Lung (tissue), 12 donors: ENCODE results near the gene GLOD4. TPM values are rescaled to one million over a fixed set of nuclear protein-coding genes. Genes with fewer than 3 reads are reported as not detected.
A peak's percentile ranks its signal among the peaks of the same experiment; 100 is the strongest.

Experiments
- ATAC-seq: fragments of 200-7000 bp; cut with Tn5 transposase; one replicate; pipeline ENCODE4 v1.9.1; 2020; ENCODE audit warnings: moderate number of reproducible peaks; ENCODE audit not compliant: insufficient read depth, low FRiP score
- DNase-seq, 3 donors: peaks; one replicate each; pipeline ENCODE4 v3.0.0-alpha.2; 2013 to 2017
- H3K27ac ChIP-seq, 2 donors: one replicate each; pipeline ENCODE4 v1.5.1; 2013; ENCODE audit warnings: mild to moderate bottlenecking in 2 of 2, moderate library complexity in 2 of 2, control low read depth in 1 of 2, inconsistent platforms in 1 of 2, low read depth in 1 of 2, low read length in 1 of 2
- H3K27me3 ChIP-seq, 3 donors: one replicate each; pipeline ENCODE4 v1.5.1; 2013; ENCODE audit warnings: low read length in 2 of 3; ENCODE audit not compliant: control insufficient read depth in 3 of 3, insufficient read depth in 3 of 3
- H3K36me3 ChIP-seq, 4 donors: one replicate each; pipeline ENCODE4 v1.5.1; 2013; ENCODE audit warnings: low read length in 4 of 4, mild to moderate bottlenecking in 1 of 4, moderate library complexity in 1 of 4; ENCODE audit not compliant: control insufficient read depth in 4 of 4, insufficient read depth in 4 of 4
- H3K4me1 ChIP-seq, 5 donors: one replicate each; pipeline ENCODE4 v1.5.1; 2013; ENCODE audit warnings: low read length in 5 of 5, mild to moderate bottlenecking in 2 of 5, moderate library complexity in 1 of 5; ENCODE audit not compliant: control insufficient read depth in 5 of 5, insufficient read depth in 5 of 5
- H3K4me3 ChIP-seq: one replicate; pipeline ENCODE4 v1.5.1; 2013; ENCODE audit warnings: mild to moderate bottlenecking, control low read depth, moderate library complexity
- H3K9ac ChIP-seq, 2 donors: one replicate each; pipeline ENCODE4 v1.5.1; 2013; ENCODE audit warnings: low read length in 2 of 2, control low read depth in 1 of 2; ENCODE audit not compliant: insufficient read depth in 1 of 2
- H3K9me3 ChIP-seq, 4 donors: one replicate each; pipeline ENCODE4 v1.5.1; 2013; ENCODE audit warnings: low read length in 3 of 4, mild to moderate bottlenecking in 1 of 4, moderate library complexity in 1 of 4; ENCODE audit not compliant: control insufficient read depth in 4 of 4, insufficient read depth in 3 of 4
- CTCF ChIP-seq: IDR thresholded peaks from 2 replicates; pipeline ENCODE4 v1.5.1; 2012; ENCODE audit warnings: mild to moderate bottlenecking; ENCODE audit errors: control extremely low read depth, extremely low read depth
- WGBS, 2 donors: extraction: QIAGEN DNeasy Blood & Tissue Kit; methylation state at CpG; one replicate each; pipeline ENCODE4 v1.1.7; 2013; 5-methylcytosine and 5-hydroxymethylcytosine counted together
- polyA plus RNA-seq, 2 donors: library from polyadenylated mRNA; stranded (reverse); fragments of 200-250 nt; gene quantifications; one replicate each; pipeline ENCODE4 v1.2.1, GENCODE V29; 2013
- total RNA-seq, 2 donors: library from RNA; depleted of rRNA in 1 of 2; stranded (reverse); fragments of >200 nt in 1 of 2; gene quantifications; one replicate each; pipeline ENCODE4 v1.2.1, GENCODE V29; 2014 to 2021
- donor health status: control.
- donor health status: control.
- donor health status: Bipolar disorder and iron deficiency.
- donor health status: healthy.
- donor health status: DM: yes; HTN: yes; CAD: no.

Gene GLOD4
- total and polyA plus RNA-seq, 4 donors = 31.9 to 60.3 (median 38.4) TPM

DNA sequence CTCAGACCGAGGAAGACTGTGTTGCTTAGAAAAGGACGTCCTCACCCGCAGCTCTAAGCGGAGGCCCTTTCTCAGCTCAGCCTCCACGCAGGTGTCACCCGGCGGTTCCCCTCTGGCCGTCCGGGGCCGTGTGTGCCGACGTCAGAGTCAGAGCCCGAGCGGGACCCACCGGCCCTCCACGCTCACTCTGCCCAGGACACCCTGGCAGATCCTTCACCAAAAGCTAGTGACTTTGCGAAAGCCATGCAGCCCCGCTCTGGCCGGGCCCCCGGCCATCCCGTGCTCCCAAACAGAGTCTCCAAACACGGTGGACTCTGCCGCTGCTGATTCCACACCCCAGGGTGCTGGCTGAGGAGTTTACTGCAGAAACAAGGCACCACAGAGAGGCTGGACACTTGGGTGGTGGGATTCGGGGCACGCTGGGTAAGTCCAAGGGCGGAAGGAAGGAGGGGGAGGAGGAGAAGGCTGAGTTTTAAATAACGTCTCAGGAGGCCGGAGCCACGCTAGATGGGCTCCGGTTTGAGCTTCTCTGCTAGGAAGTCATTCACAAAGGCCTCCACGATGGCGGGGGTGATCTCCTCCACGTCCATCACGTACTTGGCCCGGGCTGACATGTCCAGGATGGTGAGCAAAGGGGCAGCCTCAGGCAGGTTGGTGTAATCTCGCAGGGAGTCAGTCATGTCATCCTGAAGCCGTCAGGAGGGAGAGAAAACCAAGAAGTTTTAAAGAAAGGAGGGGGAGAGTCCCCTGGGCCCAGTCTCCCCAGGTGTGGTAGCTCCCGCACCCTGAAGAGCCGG, 18.6 kb upstream of the GLOD4 start:
- Histone ChIP-seq H3K27ac (no peak overlapping the region), H3K4me3 (no peak overlapping the region), H3K27me3 (no peaks in the 10 kb centered on the region), H3K4me1 (peaks cover 0 to 8% (median 0%) of the 10 kb centered on the region in 5 donors), H3K9me3 (no peaks in the 10 kb centered on the region), H3K9ac (no peak overlapping the region), H3K36me3 (peaks cover 2 to 28% (median 4%) of the 10 kb centered on the region in 4 donors)
- no peak for TF ChIP-seq CTCF
- ATAC-seq = no peak
- 90 to 91% methylated on average over 39 of the region's 39 CpGs for WGBS, 2 donors
- no peak for DNase-seq

- Histone ChIP-seq H3K36me3 (peaks cover 2 to 22% (median 4%) of the 10 kb centered on the region in 4 donors), H3K9ac (no peak overlapping the region), H3K27me3 (no peaks in the 10 kb centered on the region), H3K9me3 (no peaks in the 10 kb centered on the region), H3K4me3 (no peak overlapping the region), H3K4me1 (peaks cover 0 to 20% (median 0%) of the 10 kb centered on the region in 5 donors), H3K27ac (no peak overlapping the region)
- DNase-seq (peak in 2 of 3 donors; percentile 56 to 64), ATAC-seq (no peak)
- TF ChIP-seq CTCF = no peak
- WGBS, 2 donors = 86 to 90% methylated on average over 11 of the region's 11 CpGs
Observed at GRCh38 chr17:799261-799660, 17.2 kb upstream of the GLOD4 start.

DNA sequence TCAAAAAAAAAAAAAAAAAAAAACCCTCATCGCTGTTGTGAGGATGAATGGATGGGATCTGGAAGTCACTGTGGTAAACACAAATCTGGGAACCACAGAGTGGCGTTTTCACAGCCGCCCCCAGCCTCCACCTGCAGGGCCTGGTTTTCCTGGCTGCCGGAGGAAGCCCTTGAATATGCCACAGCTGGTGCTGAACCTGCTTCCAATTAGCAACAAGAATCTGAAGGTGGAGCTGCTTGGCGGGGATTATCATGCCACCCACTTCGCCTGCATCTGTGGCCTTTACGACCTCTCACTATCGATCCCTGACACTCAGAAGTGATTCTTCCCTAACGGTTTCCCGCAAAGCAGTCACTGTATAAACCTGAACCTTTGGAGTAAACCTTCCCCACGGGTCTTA, 16.2 kb upstream of the GLOD4 start:
- ATAC-seq = no peak
- WGBS, 2 donors = 71 to 80% methylated on average over 11 of the region's 11 CpGs
- Histone ChIP-seq H3K36me3 (peaks cover 2 to 19% (median 4%) of the 10 kb centered on the region in 4 donors), H3K27ac (no peak overlapping the region), H3K27me3 (no peaks in the 10 kb centered on the region), H3K4me3 (no peak overlapping the region), H3K9ac (no peak overlapping the region), H3K4me1 (peaks cover 0 to 20% (median 0%) of the 10 kb centered on the region in 5 donors), H3K9me3 (no peaks in the 10 kb centered on the region)
- DNase-seq = no peak
- no peak for TF ChIP-seq CTCF
